GM18499 (cell line): ENCODE data around the gene KCMF1.

Experiments
- ATAC-seq: cut with Tn5 transposase; IDR thresholded peaks from one replicate; pipeline ENCODE4 v1.9.1; 2021; ENCODE audit warnings: moderate number of reproducible peaks; ENCODE audit not compliant: insufficient read depth, unreplicated experiment

KCMF1 gene

DNA sequence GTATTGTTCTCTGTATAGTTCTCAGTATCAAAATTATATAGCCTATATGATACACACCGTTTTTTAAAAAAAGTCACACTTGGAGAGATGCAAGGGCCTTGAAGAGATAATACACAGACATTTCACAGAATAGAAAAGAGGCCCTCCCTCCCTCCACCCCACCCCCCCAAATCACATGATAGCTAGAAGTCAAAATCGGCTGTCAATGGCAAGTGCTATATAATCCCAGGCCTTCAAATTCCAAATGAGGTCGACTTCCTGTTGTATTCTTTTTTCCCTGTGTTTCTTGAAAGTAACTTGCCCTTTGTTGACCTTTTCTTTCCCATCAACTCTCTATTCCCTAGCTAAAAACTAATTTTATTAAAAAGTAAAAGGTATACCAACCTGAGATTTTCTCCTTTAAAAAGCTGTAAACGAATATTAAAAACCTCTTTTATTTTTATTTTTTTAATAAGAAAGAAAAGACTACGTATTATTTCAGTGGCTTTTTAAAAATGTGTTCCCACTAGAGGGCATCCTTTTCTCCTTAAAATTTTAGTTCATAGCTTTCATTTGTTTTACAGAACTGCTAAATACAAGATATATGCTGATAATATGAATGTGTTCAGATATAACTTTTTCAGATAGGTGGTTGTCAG lies 46.6 kb downstream of the KCMF1 start:
- ATAC-seq: no peak

DNA sequence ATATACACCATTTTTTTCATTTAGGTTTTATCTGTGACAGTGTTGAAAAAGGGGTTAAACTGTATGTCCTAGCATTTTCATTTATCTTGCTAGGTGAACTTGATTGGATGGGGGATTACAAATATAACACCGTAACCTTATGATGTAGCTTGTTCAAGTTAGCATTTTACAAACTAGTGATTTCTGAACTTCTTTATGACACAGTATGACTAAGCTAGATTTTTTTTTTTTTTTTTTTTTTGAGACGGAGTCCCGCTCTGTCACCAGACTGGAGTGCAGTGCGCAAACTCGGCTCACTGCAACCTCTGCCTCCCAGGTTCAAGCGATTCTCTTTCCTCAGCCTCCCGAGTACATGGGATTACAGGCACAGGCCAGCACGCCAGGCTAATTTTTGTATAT lies 47.1 kb downstream of the KCMF1 start:
- no peak for ATAC-seq

DNA sequence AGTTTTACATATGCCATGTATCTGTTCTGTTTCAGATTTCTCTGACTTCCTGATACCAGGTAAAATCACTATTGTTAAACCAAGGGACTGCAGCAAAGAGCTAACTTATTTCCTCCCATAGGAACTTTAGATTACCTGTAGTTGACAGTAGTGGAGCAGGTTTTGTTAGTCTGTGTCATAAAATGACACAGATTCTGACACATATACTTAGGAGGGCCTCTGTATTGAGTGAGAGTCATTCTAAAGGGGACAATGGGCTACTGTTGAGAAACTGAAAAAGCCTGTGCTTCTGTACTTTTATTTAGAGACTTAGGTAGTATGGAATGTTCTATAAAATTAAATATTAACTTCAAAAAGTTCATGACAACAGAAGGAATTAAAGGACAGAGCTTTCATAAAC lies 48.2 kb downstream of the KCMF1 start:
- ATAC-seq: no peak

DNA sequence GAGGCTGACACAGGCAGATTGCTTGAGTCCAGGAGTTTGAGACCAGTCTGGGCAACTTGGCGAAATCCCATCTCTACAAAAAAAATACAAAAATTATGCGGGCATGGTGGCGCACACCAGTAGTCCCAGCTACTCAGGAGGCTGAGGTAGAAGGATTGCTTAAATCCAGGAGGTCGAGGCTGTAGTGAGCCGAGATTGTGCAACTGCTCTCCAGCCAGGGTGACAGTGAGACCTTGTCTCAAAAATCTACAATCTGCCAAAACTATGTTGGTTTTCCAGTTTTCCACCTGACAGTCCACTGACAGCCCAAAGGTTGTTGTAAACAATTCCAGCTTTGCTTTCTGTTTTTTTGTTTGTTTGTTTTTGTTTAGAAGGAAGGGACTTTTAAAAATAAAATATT lies 51.3 kb downstream of the KCMF1 start:
- no peak for ATAC-seq

DNA sequence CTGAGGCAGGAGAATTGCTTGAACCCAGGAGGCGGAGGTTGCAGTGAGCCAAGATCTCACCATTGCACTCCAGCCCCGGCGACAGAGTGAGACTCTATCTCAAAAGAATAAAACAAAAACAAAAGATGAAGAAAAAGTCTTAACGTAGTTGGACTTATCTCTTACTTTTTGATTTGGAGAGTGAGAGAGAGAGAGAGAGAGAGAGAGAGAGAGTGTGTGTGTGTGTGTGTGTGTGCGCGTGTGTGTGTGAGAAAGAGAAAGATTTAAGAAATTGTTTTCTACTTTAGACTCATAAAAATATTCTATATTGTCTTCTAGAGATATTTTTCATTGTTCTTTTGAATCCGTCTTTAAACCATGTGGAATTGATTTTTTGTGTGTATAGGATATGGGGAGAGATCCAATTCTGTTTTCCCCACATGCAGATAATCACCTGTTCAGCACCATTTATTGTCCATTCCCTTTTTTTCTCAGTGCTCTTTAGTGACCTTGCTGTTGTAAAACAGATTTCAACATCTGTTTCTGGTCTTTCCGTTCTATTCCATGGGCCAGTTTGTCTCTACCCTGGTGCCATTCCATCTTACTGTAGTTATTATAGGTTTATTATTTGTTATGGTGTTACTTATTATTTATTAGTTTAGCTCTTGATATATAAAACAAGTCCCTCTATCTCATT lies 53.5 kb downstream of the KCMF1 start:
- no peak for ATAC-seq

DNA sequence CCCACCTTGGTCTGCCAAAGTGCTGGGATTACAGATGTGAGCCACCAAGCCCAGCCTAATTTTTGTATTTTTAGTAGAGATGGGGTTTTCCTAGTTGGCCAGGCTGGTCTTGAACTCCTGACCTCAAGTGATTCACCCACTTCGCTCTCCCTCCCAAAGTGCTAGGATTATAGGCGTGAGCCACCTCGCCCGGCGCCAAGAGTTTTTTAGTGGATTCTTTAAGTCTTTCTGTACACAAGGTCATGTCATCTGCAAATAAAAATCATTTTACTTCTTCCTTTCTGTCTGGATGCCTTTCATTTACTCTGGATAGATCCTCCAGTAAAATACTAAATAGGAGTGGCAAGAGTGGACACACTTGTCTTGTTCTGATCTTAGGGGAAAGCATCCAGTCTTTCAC lies 61.7 kb downstream of the KCMF1 start:
- no peak for ATAC-seq

DNA sequence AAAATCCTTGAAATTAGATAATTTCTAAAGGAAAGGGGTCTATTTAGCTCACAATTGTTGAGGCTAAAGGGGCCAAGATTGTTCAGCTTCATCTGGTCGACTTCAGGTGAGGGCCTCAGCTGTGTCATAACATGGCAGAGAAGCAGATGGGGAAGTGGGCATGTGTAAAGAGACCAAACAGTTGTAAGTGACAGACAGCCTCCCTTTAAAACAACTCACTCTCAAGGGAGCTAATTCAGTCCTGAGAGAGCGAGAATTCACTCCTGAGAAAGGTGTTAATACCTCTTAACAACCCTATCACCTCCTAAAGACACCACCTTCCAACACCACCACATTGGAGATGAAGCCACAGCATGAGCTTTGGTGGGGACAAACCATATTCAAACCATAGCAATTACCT lies 62.4 kb downstream of the KCMF1 start:
- no peak for ATAC-seq

DNA sequence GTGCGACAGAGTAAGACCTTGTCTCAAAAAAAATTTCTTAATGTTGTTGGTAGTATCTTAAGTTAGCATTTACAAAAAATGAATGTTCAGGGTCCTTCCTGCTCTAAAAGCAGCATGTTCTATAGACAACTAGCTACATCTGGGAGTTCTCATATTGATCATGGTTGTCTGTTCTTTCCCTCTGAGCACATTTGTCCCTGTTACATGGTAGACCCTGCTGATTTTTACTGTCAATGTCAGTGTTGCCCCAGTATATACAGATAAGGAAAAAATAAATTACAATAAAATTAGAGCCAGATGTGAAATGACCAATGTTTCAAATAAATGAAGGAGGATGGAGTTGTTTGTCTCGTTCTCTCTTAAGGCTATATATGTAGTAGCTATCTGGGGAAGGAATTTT lies 63.2 kb downstream of the KCMF1 start:
- ATAC-seq: no peak

DNA sequence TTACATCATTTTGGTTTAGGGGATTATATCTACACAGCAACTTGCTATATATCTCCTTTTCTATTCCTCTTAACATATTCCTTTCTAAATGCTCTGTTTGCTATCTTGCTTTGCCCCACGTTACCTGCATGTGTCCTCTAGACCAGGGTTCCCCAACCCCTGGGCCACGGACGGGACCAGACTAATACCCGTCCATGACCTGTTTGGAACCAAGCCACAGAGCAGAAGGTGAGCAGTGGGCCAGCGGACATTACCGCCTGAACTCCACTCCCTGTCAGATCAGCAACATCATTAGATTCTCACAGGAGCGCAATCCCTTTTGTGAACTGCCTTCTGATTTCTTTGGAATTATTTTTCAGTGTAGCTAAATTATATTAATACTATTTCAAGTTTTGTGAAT lies 66.7 kb downstream of the KCMF1 start:
- no peak for ATAC-seq

DNA sequence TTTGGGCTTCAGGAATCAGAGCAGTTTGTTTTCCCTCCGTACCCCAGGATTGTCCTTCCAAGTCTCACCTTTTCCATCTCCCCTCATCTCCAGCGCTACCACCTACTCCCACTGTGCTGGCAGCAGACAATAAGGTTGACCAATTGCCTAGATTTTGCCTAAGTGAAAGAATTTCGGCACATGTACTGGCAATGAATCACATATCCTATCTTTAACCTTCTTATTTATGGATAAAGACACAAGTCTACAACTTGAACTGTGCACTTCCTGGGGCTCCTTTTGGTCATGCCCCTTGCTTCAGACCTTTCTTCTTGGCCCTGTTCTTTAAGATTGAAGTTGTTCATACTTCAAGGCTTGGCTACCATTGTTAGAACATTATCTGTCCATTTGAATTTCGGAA lies 71.4 kb downstream of the KCMF1 start:
- ATAC-seq: no peak

DNA sequence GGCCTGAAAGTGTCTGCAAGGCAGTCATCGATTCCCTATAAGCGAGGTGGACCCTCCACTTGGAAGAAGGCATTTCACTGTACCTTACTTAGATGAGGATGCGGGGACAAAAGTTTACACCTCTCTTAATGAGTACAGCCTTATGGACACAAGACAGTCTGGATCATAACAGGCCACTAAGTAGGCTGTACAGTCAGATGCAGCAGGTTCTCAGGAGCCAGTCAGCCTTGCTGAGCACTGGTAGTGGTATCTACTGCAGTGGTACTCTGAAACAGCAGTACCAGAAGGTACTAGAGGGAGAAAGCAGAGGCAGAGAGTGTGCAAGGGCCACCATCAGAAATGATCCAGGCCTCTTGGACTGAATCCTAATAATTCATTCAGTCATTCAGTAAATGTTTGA lies 77.6 kb downstream of the KCMF1 start:
- ATAC-seq: no peak

DNA sequence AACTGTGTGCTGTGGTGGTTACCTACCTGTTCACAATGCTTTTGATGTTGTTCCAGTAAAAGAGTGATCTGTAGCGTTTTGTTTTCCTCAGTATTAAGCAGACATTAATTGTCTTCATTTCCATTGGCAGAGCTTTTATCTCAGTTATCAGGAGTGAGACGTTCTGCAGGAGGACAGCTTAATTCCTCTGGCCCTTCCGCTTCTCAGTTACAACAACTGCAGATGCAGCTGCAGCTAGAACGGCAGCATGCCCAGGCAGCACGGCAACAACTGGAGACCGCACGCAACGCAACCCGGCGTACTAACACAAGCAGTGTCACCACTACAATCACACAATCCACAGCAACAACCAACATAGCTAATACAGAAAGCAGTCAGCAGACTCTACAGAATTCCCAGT lies 78.3 kb downstream of the KCMF1 start:
- ATAC-seq: no peak

DNA sequence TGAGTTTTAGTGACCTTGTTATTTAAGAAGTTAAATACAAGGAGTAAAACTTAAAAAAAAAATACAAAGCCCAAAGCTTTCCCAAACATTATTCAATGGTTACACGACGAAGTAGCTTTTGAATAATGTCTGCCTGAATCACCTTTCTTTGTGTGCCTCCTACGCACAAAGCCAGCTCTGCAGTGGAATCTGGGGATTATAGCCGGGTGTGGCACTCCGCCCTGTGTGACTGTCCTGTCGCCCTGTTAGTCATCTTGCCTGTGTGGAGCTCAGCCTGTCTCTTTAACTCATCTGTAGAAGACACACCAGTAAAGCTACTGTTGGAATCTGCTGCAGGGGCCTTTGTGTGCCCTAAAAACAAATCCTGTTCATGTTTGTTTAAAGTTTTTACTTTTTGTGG lies 82.8 kb downstream of the KCMF1 start:
- no peak for ATAC-seq

DNA sequence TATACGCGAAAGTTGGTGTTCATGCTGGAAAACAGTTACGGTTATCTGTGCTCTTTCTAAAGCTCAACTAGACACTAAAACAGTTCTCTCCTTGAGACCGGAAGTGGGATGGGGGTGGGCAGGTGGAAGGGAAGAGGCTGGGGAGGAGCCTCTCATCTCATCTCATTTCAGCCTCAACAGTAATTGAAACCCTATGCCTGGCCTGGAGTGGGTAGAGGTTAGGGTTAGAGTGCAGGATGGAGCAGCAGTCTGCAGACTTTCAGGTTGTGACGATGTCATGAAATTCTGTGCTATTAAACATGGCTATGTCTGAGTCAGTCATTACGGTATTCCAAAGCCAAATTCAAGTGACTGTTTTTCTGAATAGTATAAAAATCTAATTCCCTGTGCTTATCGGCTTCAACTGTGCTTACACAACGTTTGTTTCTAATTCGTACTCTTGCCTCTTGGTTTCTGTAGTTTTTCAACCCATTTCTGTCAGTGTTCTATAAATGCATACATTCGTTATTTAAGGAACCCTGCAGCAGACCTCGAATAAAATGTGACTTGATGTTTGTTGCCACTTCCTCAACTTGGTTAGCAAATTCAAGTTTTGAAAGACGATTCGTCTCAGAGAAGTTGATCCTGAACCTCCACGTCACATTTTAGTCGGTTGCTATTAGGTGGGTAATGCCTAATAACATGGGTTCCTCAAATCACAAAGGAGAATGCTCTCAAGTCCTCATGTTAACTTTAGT lies 86.4 kb downstream of the KCMF1 start:
- no peak for ATAC-seq

DNA sequence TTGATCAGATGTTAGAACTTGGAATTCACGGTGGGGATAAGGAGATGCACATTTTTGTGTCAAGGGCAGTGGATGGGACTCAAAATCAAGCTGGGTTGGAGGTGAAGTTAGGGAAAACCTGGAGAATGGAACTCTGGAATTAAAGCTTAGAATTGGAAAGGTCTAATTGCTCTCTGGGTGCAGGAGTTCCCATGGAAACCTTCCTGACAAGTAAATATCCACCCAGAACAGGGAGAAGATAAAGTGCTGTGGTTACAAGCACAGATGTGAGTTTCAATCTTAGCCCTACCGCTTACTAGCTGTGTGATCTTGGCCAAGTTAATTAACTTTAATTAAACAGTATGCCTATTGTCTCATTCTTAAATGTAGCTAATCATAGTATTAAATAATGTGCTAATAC lies 90.9 kb downstream of the KCMF1 start:
- ATAC-seq: no peak

DNA sequence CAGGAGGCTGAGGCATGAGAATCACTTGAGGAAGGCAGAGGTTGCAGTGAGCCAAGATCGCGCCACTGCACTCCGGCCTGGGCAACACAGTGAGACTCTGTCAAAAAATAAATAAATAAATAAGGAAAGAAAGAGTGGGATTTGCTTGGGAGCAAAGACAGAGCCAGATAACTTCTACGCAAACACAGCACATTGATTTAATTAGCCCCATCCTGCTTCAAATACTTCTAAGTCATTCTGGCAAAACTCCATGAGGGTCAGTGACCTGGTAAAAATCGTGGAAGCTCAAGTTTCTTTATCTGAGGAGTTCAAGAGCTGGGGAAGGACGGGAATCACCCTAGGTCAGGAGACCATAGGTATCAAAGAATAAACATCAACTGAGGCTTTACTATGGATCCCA lies 91.6 kb downstream of the KCMF1 start:
- ATAC-seq: no peak

DNA sequence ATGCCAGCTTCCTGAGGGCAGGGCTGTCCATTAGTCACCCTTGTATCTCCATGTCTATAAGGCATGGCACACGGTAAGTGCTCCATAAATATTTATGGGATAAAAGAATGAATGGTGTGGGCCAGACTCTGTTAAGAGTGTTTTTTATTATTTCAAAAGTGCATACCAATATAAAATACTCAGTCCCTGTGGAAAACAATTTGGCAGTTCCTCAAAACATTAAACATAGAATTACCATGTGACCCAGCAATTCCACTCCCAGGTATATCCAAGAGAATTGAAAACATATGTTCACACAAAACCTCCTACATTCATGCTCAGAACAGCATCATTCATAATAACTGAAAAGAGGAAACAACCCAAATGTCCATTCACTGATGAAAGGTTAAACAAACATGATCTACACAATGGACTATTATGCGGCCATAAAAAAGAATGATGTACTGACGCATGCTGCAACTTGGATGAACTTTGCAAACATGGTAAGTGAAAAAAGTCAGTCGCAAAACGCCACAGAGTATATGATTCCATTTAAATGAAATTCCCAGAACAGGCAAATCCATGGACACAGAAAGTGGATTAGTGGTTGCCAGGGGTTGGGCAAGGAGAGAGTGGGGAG lies 93.1 kb downstream of the KCMF1 start:
- ATAC-seq: no peak

DNA sequence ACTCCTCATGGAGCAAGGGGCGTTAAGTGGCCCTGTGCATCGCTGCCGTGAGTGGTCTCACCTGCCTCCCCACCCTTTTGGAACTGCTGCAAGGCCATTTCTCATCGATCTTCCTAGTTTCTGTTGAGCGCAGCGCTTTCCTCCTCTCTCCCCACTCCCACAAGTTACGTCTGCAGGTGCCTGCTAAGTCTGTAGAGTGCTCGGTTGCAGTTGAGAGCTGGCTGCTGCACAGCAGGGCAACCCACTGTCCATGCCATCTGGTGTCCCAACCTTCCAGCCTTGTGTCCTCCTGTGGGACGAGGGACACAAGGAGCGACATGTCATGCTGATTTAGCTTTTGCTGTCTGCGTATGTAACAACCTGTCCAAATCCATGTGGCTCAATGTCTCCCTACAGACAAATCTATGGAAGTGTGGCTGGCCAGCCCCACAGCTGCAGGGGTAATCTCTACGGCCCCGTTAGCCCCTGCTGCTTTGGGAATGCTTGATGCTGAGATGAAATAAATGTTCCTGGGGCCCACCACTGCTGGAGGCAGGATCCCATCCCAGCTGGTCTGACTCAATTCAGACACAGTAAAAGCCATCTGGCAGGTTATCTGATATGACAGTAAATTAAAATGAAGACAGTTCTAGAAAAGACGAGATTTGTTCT lies 94.1 kb downstream of the KCMF1 start:
- ATAC-seq: no peak

DNA sequence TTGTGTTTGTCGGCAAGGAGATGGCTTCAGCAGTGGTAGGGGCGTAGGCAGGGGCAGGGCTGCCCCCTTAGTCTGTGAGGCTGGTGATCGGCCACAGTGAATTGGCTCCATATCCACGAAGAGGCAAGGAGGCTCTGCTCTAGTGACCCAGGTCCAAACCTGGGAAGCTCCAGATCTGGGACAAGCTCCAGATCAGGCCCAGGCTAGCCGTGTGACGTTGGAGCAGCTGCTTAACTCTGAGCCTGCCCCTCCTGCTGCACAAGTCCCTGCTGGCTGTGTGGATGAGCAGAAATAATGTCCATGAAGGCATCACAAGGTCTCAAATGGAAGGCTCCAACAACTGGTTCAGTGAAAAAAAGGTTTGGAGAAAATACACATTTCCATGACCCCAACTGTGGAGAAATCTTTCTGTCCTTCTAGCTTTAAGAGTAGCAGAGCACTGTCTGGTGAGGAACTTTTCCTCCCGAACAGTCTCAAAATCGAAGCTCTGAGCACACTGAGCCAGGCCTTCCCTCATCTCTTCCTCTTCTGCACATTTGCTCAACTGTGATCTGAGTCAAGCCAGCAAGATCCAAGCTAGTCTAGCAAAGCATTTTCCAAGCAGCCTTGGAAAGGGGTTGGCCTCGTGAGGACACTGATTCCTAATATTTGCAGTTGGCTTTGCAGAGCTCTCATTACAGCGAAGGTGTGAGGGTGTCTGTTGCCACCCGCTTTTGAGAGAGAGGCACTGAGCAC lies 95.2 kb downstream of the KCMF1 start:
- no peak for ATAC-seq

DNA sequence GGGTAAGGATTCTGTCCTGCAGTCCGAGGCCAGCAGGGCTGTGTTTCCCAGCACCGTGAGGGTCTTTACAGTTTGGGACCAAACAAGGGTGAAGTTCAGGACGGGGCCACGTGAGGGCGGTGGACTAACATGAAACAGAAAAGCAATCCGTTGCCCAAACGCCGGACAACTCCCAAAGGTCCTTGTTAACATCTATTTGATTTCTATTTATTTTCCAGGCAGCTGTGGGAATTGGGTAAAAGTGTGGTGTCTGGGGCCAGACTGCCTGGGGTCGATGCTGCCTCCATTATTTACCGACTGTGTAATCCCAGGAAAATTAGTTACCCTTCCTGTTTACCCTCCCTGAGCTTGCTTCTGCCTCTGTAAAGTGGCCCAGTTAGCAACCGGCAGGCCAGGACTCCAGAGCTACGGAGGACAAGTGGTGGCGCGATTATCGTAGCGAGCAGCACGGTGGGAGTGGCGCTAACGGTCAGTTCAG lies 96.0 kb downstream of the KCMF1 start:
- no peak for ATAC-seq
